ENCODE results near the gene KIAA1217. TPM values are rescaled to one million over a fixed set of nuclear protein-coding genes. Genes with fewer than 3 reads are reported as not detected.

Gene KIAA1217
- total and polyA plus RNA-seq, 9 donors = 18.8 to 39.7 (median 21.8) TPM

DNA sequence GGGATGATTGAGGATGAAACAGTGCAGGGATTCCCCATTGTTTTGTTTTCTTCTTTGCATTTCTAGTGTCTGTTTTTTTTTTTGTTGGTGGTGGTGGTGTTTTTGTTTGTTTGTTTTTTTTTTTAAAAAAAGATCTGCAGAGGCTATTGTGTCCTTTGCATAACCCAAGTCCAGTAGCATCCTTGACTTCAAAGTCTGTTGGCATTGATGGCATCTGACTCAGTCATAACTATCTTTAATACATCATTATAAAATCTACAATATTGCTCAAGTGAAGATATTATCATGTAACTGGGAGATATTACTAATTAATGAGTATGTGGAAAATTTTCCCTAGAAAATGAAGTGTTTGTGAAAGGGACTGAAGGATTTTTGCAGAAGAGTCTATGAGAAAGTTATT is 70.2 kb downstream of the KIAA1217 start:
- Histone ChIP-seq H3K27me3 (ENCODE audit: control insufficient read depth, insufficient read depth, low read length) (no peaks in the 10 kb centered on the region), H3K9me3 (replicated peaks; ENCODE audit: control insufficient read depth, low read depth, low read length) (peaks cover 2% of the 10 kb centered on the region), H3K36me3 (ENCODE audit: control insufficient read depth, insufficient read depth, low read length) (no peaks in the 10 kb centered on the region), H3K4me3 (ENCODE audit: low read length) (no peak overlapping the region), H3K4me1 (ENCODE audit: control insufficient read depth, insufficient read depth, low read length) (no peaks in the 10 kb centered on the region), H3K27ac (ENCODE audit: low read length) (no peak overlapping the region)
- DNase-seq = no peak

DNA sequence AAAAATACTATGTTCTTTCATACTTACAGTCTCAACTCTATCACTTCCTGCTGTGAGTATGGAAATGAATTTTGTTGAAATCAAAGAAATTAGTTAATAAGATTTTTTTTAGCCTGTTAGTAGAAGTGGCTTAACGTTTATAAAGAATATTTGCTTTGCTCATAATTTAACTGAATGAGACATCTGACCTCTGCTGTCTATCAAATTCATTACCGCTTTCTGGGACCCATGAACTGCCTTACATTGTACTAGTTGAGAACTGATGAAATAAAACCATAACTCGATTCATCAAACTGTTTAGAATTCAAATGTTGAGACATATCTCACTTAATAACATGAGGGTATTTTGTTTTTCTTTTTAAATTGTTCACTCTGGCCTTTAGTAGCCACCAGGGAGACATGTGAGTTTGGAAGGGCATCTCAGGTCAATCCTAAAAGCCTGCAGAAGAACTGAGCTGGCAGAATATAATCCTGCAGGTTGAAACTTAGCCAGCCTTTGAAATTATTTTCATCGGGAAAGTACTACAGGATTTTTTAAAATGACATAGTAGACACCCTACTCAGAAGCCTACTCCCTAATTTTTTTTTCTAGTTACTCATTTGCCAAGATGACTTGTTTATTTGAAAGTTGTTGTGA is 78.7 kb downstream of the KIAA1217 start:
- DNase-seq = no peak
- no peaks in the 10 kb centered on the region for H3K36me3 ChIP-seq (ENCODE audit: control insufficient read depth, insufficient read depth, low read length)
- H3K27me3 ChIP-seq (ENCODE audit: control insufficient read depth, insufficient read depth, low read length) = no peaks in the 10 kb centered on the region
- WGBS (ENCODE audit: insufficient coverage) = no CpG with 5 or more reads among the region's 4 CpGs
- H3K4me1 ChIP-seq (ENCODE audit: control insufficient read depth, insufficient read depth, low read length) = no peaks in the 10 kb centered on the region
- H3K9me3 ChIP-seq (replicated peaks; ENCODE audit: control insufficient read depth, low read depth, low read length) = peaks cover 2% of the 10 kb centered on the region
- no peak overlapping the region for H3K27ac ChIP-seq (ENCODE audit: low read length)
- no peak overlapping the region for H3K4me3 ChIP-seq (ENCODE audit: low read length)

DNA sequence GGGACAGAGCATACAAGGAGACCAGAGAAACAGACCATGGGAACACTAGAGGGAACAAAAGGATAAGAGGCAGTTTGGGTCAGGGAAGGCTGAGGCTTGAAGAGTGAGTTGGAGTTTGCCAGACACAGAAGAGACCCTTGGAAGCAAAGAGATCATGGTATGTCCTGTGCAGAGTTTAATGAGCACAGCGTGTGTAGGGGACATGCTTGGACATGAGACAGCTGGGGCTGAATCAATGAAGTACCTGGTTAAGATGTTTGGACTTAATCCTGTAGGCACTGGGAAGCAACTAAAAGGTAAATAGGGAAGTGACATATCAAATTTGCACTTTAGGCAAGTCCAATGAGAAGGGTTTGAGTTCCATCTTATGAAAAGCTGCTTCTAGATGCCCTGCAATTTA is 79.6 kb downstream of the KIAA1217 start:
- H3K27me3 ChIP-seq (ENCODE audit: control insufficient read depth, insufficient read depth, low read length) = no peaks in the 10 kb centered on the region
- WGBS (ENCODE audit: insufficient coverage) = 50% methylated on average over 1 of the region's 1 CpG
- no peak for DNase-seq
- H3K4me3 ChIP-seq (ENCODE audit: low read length) = no peak overlapping the region
- no peaks in the 10 kb centered on the region for H3K4me1 ChIP-seq (ENCODE audit: control insufficient read depth, insufficient read depth, low read length)
- H3K27ac ChIP-seq (ENCODE audit: low read length) = no peak overlapping the region
- no peaks in the 10 kb centered on the region for H3K36me3 ChIP-seq (ENCODE audit: control insufficient read depth, insufficient read depth, low read length)
- H3K9me3 ChIP-seq (replicated peaks; ENCODE audit: control insufficient read depth, low read depth, low read length) = peaks cover 2% of the 10 kb centered on the region

DNA sequence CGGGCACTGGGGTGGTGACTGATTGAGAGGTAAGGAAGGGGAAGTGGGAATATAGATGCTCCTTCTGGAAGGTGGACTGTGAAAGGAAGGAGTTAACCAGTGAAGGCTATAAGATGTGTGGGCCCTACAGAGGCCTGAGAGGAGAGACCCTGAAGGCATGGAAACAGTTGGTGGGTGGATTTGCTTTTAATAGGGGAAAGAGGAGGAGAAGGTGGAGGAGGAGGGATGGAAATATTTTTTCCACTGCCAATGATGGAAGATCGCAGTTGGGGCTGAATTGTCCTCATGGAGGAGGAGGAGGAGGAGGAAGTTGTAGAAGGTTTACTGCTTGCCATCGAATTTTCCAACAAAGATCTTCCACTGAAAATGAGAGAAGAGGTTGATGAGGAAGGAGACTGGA is 80.3 kb downstream of the KIAA1217 start:
- 86% methylated on average over 2 of the region's 3 CpGs for WGBS (ENCODE audit: insufficient coverage)
- no peaks in the 10 kb centered on the region for H3K36me3 ChIP-seq (ENCODE audit: control insufficient read depth, insufficient read depth, low read length)
- H3K4me1 ChIP-seq (ENCODE audit: control insufficient read depth, insufficient read depth, low read length) = no peaks in the 10 kb centered on the region
- no peaks in the 10 kb centered on the region for H3K27me3 ChIP-seq (ENCODE audit: control insufficient read depth, insufficient read depth, low read length)
- H3K4me3 ChIP-seq (ENCODE audit: low read length) = no peak overlapping the region
- no peak overlapping the region for H3K27ac ChIP-seq (ENCODE audit: low read length)
- peaks cover 2% of the 10 kb centered on the region for H3K9me3 ChIP-seq (replicated peaks; ENCODE audit: control insufficient read depth, low read depth, low read length)
- no peak for DNase-seq

DNA sequence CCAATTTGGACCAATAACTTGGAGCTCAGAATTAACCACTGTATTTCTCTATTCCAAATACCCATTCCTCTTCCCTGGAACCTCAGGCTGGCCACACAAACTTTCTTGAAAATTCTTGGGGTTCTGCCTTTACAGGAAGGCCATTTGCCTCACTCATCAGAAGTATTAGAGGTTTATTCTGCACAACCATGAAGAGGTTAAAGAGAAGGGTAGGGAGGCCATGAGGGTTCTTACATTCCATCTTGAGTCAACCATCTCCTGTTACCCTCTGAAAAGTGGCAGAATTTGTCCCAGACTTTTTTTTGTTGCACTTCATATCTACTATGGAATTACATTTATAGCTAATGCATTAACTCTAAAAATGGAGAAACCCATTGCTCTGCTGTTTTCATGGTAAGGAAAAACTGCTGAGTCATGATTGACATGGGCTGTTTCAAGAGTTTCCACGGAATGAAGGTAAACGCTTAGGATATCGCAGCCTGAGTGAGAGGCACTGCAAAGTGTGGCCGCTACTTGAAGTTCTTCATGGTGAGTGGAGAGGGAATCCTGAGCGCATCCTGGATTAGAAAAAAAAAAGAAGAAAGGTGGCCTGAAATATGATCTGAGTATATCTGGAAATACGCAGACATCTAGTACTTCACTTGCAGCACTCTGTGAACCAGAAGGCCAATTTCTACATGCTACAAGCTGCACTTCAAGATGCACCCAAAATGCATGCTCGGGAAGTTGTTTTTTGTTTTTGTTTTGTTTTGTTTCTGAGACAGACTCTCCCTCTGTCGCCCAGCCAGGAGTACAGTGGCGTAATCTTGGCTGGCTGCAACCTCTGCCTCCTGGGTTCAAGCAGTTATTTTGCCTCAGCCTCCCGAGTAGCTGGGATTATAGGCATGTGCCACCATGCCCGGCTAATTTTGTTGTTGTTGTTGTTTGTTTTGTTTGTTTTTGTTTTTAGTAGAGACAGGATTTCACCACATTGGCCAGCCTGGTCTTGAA is 83.7 kb downstream of the KIAA1217 start:
- Histone ChIP-seq H3K27me3 (ENCODE audit: control insufficient read depth, insufficient read depth, low read length) (no peaks in the 10 kb centered on the region), H3K9me3 (replicated peaks; ENCODE audit: control insufficient read depth, low read depth, low read length) (no peaks in the 10 kb centered on the region), H3K36me3 (ENCODE audit: control insufficient read depth, insufficient read depth, low read length) (no peaks in the 10 kb centered on the region), H3K27ac (ENCODE audit: low read length) (no peak overlapping the region), H3K4me3 (ENCODE audit: low read length) (no peak overlapping the region), H3K4me1 (ENCODE audit: control insufficient read depth, insufficient read depth, low read length) (peaks cover 2% of the 10 kb centered on the region)
- 89% methylated on average over 4 of the region's 11 CpGs for WGBS (ENCODE audit: insufficient coverage)
- DNase-seq = peak; percentile 15

DNA sequence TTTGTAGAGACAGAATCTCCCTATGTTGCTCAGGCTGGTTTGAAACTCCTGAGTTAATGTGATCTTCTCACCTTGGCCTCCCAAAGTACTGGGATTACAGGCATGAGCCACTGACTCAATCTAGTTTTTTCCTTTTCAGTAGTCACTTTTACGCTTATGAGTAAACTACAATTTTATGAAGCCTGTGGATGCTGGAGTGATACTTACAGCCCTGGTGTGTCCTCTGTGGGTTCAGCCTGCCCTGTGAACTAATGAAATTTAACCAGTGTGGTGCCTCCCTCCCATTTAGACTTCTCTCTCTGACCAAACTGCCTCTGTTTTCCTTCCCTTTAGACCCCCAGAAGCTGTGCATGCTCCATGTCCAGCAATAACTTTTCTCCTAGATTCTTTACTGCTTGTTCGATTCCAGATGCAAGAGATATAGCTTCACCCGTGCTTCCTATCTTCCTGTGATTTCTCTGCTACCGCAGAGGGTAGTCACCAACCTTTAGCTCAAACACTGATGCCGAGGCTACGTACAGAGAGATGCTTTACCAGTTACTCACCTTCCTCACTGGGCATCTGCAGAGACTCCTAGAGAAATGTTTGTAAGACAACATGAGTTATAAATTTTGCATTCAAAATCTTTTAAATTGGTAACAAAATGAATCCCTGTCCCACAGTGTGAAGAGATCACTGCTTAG is 90.8 kb downstream of the KIAA1217 start:
- Histone ChIP-seq H3K9me3 (replicated peaks; ENCODE audit: control insufficient read depth, low read depth, low read length) (no peaks in the 10 kb centered on the region), H3K27me3 (ENCODE audit: control insufficient read depth, insufficient read depth, low read length) (no peaks in the 10 kb centered on the region), H3K4me3 (ENCODE audit: low read length) (no peak overlapping the region), H3K36me3 (ENCODE audit: control insufficient read depth, insufficient read depth, low read length) (no peaks in the 10 kb centered on the region), H3K27ac (ENCODE audit: low read length) (no peak overlapping the region), H3K4me1 (ENCODE audit: control insufficient read depth, insufficient read depth, low read length) (peaks cover 11% of the 10 kb centered on the region)
- DNase-seq = no peak
- 88% methylated on average over 3 of the region's 6 CpGs for WGBS (ENCODE audit: insufficient coverage)

DNA sequence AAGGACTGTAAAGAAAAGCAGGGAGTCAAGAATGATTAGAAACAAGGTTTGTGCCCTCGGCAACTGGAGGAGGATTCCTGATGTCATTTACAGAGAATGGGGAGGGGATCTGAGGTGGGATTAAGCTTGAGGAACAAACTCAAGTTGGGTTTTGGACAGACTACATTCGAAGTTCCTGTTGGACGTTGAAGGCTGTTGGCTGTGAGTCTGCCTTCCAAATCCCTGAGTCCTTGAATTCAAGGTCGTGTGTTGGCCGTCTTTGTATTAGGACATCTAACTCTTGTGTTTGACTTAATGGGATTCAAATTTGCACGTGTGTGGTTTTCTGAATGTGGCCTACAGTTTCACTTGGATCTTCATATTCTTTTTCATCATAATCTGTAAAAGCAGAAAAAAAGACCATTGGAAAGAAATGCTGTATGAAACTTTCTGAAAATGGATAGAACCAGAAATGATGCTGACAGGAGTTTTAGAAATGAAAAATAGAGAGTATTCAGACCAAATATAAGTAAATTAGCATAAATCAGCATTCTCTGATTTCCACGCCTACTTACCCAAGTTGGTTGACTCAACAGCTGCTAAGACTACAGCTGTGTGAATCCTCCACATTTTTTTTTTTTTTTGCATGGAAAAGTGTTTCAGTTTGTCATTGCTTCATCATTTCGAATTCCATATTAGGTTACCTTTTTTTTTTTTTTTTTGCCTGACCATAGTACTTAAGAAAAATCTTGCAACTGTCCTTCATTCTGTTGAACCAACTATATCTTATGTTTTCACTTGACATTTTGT is 94.8 kb downstream of the KIAA1217 start:
- DNase-seq = peak; percentile 30
- Histone ChIP-seq H3K27me3 (ENCODE audit: control insufficient read depth, insufficient read depth, low read length) (no peaks in the 10 kb centered on the region), H3K4me1 (ENCODE audit: control insufficient read depth, insufficient read depth, low read length) (peaks cover 31% of the 10 kb centered on the region), H3K9me3 (replicated peaks; ENCODE audit: control insufficient read depth, low read depth, low read length) (no peaks in the 10 kb centered on the region), H3K4me3 (ENCODE audit: low read length) (no peak overlapping the region), H3K27ac (ENCODE audit: low read length) (peak overlapping the region; percentile 17), H3K36me3 (ENCODE audit: control insufficient read depth, insufficient read depth, low read length) (no peaks in the 10 kb centered on the region)
- WGBS (ENCODE audit: insufficient coverage) = 67% methylated on average over 1 of the region's 8 CpGs

DNA sequence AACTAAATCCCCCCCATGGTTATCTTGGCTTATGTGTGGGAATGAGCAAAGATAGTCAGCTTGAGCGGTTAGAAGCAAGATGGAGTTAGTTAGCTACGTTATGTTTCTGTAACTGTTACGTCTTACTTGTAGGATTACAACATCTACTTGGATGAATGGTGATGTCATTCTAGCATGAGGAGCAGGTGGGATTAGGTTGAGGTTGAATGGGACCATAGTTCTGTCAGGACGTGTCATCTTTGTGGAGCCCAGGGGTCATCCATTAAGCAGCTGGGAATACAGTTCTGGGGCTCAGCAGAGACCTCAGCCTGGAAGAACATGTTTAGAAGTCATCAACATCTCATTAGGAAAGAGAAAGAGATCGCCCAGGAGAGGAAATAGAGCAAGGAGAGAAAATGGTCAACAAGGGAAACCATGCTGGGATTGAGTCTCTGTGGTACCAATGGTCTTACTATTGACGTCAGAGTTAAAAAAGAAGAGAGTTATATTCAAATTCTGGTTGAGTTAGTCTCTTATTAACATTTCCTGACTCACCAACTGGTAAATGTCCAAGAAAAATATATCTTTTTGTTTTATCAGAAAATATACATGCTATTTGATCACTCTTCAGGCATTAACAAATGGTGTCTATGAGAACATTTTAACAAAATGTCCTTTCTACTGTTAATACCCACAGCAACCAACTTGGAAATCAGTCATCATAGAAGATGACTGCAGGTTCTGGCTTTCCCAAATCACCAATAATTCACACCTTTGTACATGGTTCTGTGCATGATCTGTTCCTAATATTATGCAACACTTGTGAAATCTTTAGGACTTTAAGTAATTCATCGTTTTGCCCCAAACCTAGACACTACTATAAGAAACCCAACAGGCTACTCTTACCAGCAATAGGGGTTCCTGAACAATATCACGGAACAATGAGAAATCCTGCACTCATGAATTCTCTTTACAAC is 96.9 kb downstream of the KIAA1217 start:
- Histone ChIP-seq H3K36me3 (ENCODE audit: control insufficient read depth, insufficient read depth, low read length) (no peaks in the 10 kb centered on the region), H3K27ac (ENCODE audit: low read length) (peak overlapping the region; percentile 2), H3K9me3 (replicated peaks; ENCODE audit: control insufficient read depth, low read depth, low read length) (no peaks in the 10 kb centered on the region), H3K27me3 (ENCODE audit: control insufficient read depth, insufficient read depth, low read length) (no peaks in the 10 kb centered on the region), H3K4me1 (ENCODE audit: control insufficient read depth, insufficient read depth, low read length) (peaks cover 33% of the 10 kb centered on the region), H3K4me3 (ENCODE audit: low read length) (no peak overlapping the region)
- WGBS (ENCODE audit: insufficient coverage) = 74% methylated on average over 6 of the region's 8 CpGs
- no peak for DNase-seq

DNA sequence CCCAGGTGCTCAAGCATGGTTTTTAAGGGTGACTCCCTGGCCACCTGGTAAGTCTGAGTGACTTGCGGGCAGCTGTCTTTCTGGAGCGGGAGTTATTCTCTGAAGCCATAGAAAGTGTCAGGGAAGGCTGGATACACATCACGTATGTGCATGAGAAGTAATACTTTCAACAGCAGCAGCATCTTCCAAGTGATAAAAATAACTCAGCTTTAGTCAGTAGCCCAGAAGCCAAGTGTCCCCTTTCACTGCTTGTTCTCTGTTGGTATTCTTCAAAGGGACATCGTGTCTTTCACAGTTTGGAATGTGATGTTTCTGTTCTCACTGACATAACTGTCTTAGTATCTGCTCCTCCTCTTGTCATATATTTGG is 97.6 kb downstream of the KIAA1217 start:
- Histone ChIP-seq H3K4me1 (ENCODE audit: control insufficient read depth, insufficient read depth, low read length) (peaks cover 33% of the 10 kb centered on the region), H3K27ac (ENCODE audit: low read length) (peak overlapping the region; percentile 50), H3K9me3 (replicated peaks; ENCODE audit: control insufficient read depth, low read depth, low read length) (no peaks in the 10 kb centered on the region), H3K4me3 (ENCODE audit: low read length) (no peak overlapping the region), H3K36me3 (ENCODE audit: control insufficient read depth, insufficient read depth, low read length) (no peaks in the 10 kb centered on the region), H3K27me3 (ENCODE audit: control insufficient read depth, insufficient read depth, low read length) (no peaks in the 10 kb centered on the region)
- WGBS (ENCODE audit: insufficient coverage) = no CpG with 5 or more reads among the region's 4 CpGs
- peak; percentile 66 for DNase-seq
